Aorta (tissue), 5 donors: ENCODE data around the gene OR2T35. TPM values are rescaled to one million over a fixed set of nuclear protein-coding genes. Genes with fewer than 3 reads are reported as not detected.

Experiments used
- ATAC-seq: fragments of 200-7000 bp; cut with Tn5 transposase; one replicate; pipeline ENCODE4 v1.9.1; 2022; ENCODE audit warnings: moderate library complexity; ENCODE audit not compliant: low FRiP score
- DNase-seq, 2 donors: peaks; one replicate each; pipeline ENCODE4 v3.0.0-alpha.2; 2020
- H3K27ac ChIP-seq, 2 donors: one replicate each; pipeline ENCODE4 v1.5.1; 2013; ENCODE audit warnings: low read length in 2 of 2, mild to moderate bottlenecking in 2 of 2, moderate library complexity in 2 of 2, control low read depth in 1 of 2, inconsistent platforms in 1 of 2, low read depth in 1 of 2
- H3K27me3 ChIP-seq, 2 donors: one replicate each; pipeline ENCODE4 v1.6.1; 2013; ENCODE audit warnings: control low read depth in 1 of 2, low read length in 1 of 2, mild to moderate bottlenecking in 1 of 2, moderate library complexity in 1 of 2; ENCODE audit not compliant: insufficient read depth in 2 of 2, control insufficient read depth in 1 of 2
- H3K36me3 ChIP-seq, 2 donors: one replicate each; pipeline ENCODE4 v1.6.1; 2013; ENCODE audit warnings: control low read depth in 1 of 2, low read length in 1 of 2, mild to moderate bottlenecking in 1 of 2; ENCODE audit not compliant: insufficient read depth in 2 of 2, control insufficient read depth in 1 of 2
- H3K4me1 ChIP-seq, 2 donors: one replicate each; pipeline ENCODE4 v1.6.1; 2013; ENCODE audit warnings: low read length in 2 of 2, control low read depth in 1 of 2, mild to moderate bottlenecking in 1 of 2, moderate library complexity in 1 of 2; ENCODE audit not compliant: insufficient read depth in 2 of 2, control insufficient read depth in 1 of 2
- H3K4me3 ChIP-seq, 2 donors: one replicate each; pipeline ENCODE4 v1.5.1; 2013; ENCODE audit warnings: low read length in 2 of 2, control low read depth in 1 of 2, mild to moderate bottlenecking in 1 of 2
- H3K9me3 ChIP-seq: one replicate; pipeline ENCODE4 v1.6.1; 2013; ENCODE audit warnings: mild to moderate bottlenecking, low read length; ENCODE audit not compliant: control insufficient read depth
- WGBS, 2 donors: extraction: QIAGEN DNeasy Blood & Tissue Kit; methylation state at CpG; one replicate each; pipeline ENCODE4 v1.1.7; 2013; 5-methylcytosine and 5-hydroxymethylcytosine counted together
- intact Hi-C, 2 donors: fragments of 100-400 bp; cut with DNase I; formaldehyde crosslinking; loops; one replicate each; pipeline versions ENCODE4 v1.14.2 to v1.15.0; 2022
- polyA plus RNA-seq, 2 donors: library from polyadenylated mRNA; stranded (reverse); fragments of 200-250 nt; gene quantifications; one replicate each; pipeline ENCODE4 v1.2.3, GENCODE V29; 2013
- total RNA-seq, 2 donors: library from RNA; stranded (reverse); fragmentation: NEBNext Ultra II Directional; extraction: Animal tissue kit (Norgen Biotek cat#: 25700); gene quantifications; one replicate each; pipeline ENCODE4 v1.2.1, GENCODE V29; 2021
- donor health status: healthy with polysubstance abuse.
- donor health status: Bipolar disorder and iron deficiency.
- donor health status: DM: no; HTN: no; CAD: no.
- donor health status: DM: no; HTN: no; CAD: no.
- donor health status: DM: yes; HTN: yes; CAD: no.

OR2T35 gene
- total and polyA plus RNA-seq, 4 donors = not detected

GRCh38 chr1:248590055-248590454 is 55.0 kb downstream of the OR2T35 start:
- Histone ChIP-seq H3K27ac (no peak overlapping the region), H3K4me3 (no peak overlapping the region), H3K27me3 (no peaks in the 10 kb centered on the region), H3K36me3 (no peaks in the 10 kb centered on the region), H3K4me1 (no peaks in the 10 kb centered on the region), H3K9me3 (no peaks in the 10 kb centered on the region)
- WGBS, 2 donors = 90 to 91% methylated on average over 17 of the region's 17 CpGs
- intact Hi-C loops = no loop called here
- ATAC-seq (no peak), DNase-seq (no peak)

GRCh38 chr1:248589334-248589733 is 55.7 kb downstream of the OR2T35 start:
- H3K4me1 ChIP-seq = no peaks in the 10 kb centered on the region
- ATAC-seq (no peak), DNase-seq (no peak)
- no peak overlapping the region for H3K27ac ChIP-seq
- no peaks in the 10 kb centered on the region for H3K27me3 ChIP-seq
- 81 to 82% methylated on average over 3 of the region's 3 CpGs for WGBS, 2 donors
- intact Hi-C loops = no loop called here
- H3K4me3 ChIP-seq = no peak overlapping the region
- no peaks in the 10 kb centered on the region for H3K36me3 ChIP-seq
- H3K9me3 ChIP-seq = no peaks in the 10 kb centered on the region

Other genes with a start within 250 kb of the OR2T35 start
- not detected for gene OR2T1, start 242.2 kb downstream of the OR2T35 start, total RNA-seq
- under 1 TPM in 1 of 2 donors, not detected in 1; 0.63 TPM for gene OR2T1, start 242.2 kb downstream of the OR2T35 start, polyA plus RNA-seq
- gene OR2T2, start 199.6 kb downstream of the OR2T35 start, total RNA-seq = not detected
- not detected for gene OR2T2, start 199.6 kb downstream of the OR2T35 start, polyA plus RNA-seq
- not detected for gene OR2T3, start 171.9 kb downstream of the OR2T35 start, total RNA-seq
- gene OR2T3, start 171.9 kb downstream of the OR2T35 start, polyA plus RNA-seq = not detected
- not detected for gene OR2T5, start 156.7 kb downstream of the OR2T35 start, total RNA-seq
- not detected for gene OR2T5, start 156.7 kb downstream of the OR2T35 start, polyA plus RNA-seq
- gene OR2G6, start 137.2 kb downstream of the OR2T35 start, total RNA-seq = not detected
- not detected for gene OR2G6, start 137.2 kb downstream of the OR2T35 start, polyA plus RNA-seq
- not detected for gene OR2T29, start 82.5 kb downstream of the OR2T35 start, total RNA-seq
- gene OR2T29, start 82.5 kb downstream of the OR2T35 start, polyA plus RNA-seq = not detected
- not detected for gene OR2T34, start 70.5 kb downstream of the OR2T35 start, total RNA-seq
- gene OR2T34, start 70.5 kb downstream of the OR2T35 start, polyA plus RNA-seq = not detected
- gene OR2T10, start 47.6 kb downstream of the OR2T35 start, total RNA-seq = not detected
- gene OR2T10, start 47.6 kb downstream of the OR2T35 start, polyA plus RNA-seq = not detected
- gene OR2T11, start 10.2 kb downstream of the OR2T35 start, total RNA-seq = not detected
- not detected for gene OR2T11, start 10.2 kb downstream of the OR2T35 start, polyA plus RNA-seq
- not detected for gene OR2T27, start 10.2 kb upstream of the OR2T35 start, total RNA-seq
- not detected for gene OR2T27, start 10.2 kb upstream of the OR2T35 start, polyA plus RNA-seq
- gene OR14I1, start 57.5 kb upstream of the OR2T35 start, total RNA-seq = not detected
- not detected for gene OR14I1, start 57.5 kb upstream of the OR2T35 start, polyA plus RNA-seq
- gene LYPD8, start 110.5 kb upstream of the OR2T35 start, total RNA-seq = not detected
- 1 to 10 TPM; 1.4 to 4.8 TPM for gene LYPD8, start 110.5 kb upstream of the OR2T35 start, polyA plus RNA-seq
- 10 to 100 TPM; 21.4 to 25.1 TPM for gene SH3BP5L, start 180.6 kb upstream of the OR2T35 start, total RNA-seq
- gene SH3BP5L, start 180.6 kb upstream of the OR2T35 start, polyA plus RNA-seq = 10 to 100 TPM; 11.8 to 16.6 TPM
- gene ZNF672, start 192.9 kb upstream of the OR2T35 start, total RNA-seq = 10 to 100 TPM; 18.7 to 30.5 TPM
- gene ZNF672, start 192.9 kb upstream of the OR2T35 start, polyA plus RNA-seq = 10 to 100 TPM in 1 of 2 donors, 1 to 10 TPM in 1; 5.1 to 11.0 TPM
- 10 to 100 TPM; 20.7 to 41.3 TPM for gene ZNF692, start 213.8 kb upstream of the OR2T35 start, total RNA-seq
- gene ZNF692, start 213.8 kb upstream of the OR2T35 start, polyA plus RNA-seq = 100 to 1,000 TPM in 1 of 2 donors, 10 to 100 TPM in 1; 10.3 to 176 TPM